SU-DHL-6 (cell line): Measurements from ENCODE around the gene BANK1.

ENCODE experiments used
- CTCF ChIP-seq: fragments of 200-600 bp; sonication (generic); IDR thresholded peaks from one replicate; pipeline ENCODE4 v1.5.1; 2017; ENCODE audit warnings: antibody characterized with exemption, mild to moderate bottlenecking, low read length, moderate library complexity; ENCODE audit not compliant: insufficient read depth, poor library complexity, severe bottlenecking
- EZH2phosphoT487 ChIP-seq: fragments of 200-600 bp; sonication (generic), shearing (Covaris generic); conservative IDR thresholded peaks from 2 replicates; pipeline ENCODE4 v1.6.1; 2018; ENCODE audit warnings: mild to moderate bottlenecking, antibody characterized with exemption, low read length, moderate library complexity, mixed read lengths

- TF ChIP-seq CTCF, result no peak
- TF ChIP-seq EZH2phosphoT487, result no peak
These were observed 28.0 kb upstream of the BANK1 start for GRCh38 chr4:101762534-101762933.
